ENCODE results near the gene EPS8.

The EPS8 gene

DNA sequence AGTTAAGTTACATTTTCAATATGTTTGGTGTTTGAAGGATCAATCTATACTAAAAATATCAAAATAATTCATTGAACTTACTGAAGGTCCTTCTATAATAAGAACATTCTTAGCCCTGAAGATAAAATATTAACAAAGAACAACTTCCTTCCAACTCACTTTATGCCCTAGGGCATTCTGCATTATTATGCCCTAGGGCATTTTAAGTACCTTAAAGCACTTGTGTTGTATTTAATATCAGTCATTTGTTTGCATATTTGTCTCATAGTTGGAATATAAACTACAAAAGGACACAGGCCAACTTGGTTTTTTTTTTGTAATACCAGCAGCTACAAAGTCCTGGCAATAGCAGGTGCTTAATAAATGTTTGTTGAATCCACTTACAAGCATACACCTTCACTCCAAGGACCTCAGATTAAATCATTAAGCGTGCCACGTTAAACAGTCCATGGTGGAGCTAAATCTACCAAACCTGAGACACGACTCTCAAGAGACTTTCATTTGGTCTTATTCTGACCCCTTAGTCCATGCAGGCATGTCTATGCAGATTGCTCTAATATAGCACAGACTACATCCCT lies 50.7 kb downstream of the EPS8 start:
- no peak overlapping the region for H3K27ac ChIP-seq
- TF ChIP-seq, protein P1, sequence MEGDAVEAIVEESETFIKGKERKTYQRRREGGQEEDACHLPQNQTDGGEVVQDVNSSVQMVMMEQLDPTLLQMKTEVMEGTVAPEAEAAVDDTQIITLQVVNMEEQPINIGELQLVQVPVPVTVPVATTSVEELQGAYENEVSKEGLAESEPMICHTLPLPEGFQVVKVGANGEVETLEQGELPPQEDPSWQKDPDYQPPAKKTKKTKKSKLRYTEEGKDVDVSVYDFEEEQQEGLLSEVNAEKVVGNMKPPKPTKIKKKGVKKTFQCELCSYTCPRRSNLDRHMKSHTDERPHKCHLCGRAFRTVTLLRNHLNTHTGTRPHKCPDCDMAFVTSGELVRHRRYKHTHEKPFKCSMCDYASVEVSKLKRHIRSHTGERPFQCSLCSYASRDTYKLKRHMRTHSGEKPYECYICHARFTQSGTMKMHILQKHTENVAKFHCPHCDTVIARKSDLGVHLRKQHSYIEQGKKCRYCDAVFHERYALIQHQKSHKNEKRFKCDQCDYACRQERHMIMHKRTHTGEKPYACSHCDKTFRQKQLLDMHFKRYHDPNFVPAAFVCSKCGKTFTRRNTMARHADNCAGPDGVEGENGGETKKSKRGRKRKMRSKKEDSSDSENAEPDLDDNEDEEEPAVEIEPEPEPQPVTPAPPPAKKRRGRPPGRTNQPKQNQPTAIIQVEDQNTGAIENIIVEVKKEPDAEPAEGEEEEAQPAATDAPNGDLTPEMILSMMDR (conservative IDR thresholded peaks at IDR 0.05): no peak
- TF ChIP-seq ZFX (IDR thresholded peaks at IDR 0.05): no peak

DNA sequence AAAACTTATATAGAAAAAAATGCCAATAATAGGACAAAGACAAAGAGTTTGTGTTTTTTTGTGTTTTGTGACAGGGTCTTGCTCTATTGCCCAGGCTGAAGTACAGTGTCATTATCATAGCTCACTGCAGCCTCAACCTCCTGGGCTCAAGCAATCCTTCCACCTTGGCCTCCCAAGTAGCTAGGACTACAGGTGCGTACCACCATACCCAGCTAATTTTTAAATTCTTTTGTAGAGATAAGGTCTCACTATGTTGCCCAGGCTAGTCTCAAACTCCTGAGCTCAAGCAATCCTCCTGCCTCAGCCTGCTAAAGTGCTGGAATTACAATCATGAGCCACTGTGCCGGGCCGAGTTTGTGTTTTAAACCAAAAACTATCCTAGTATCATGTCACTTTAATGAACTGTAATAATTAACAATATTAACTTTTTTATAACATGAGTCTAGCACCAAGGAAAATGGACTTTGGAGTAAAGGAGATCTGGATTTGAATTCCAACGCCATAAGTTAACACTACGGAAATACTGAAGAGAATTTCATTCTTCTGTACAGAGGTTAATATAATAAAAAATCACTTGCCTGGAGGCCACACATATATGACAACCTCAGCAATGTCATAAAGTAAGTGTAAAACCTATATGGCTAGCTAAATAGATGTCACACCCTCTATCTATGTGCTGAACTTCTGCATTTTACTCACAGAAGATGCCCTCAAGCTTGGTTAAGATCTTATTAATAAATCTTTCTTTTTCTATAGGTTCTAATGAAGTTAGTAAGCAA lies 53.2 kb downstream of the EPS8 start:
- no peak for TF ChIP-seq ZFX (IDR thresholded peaks at IDR 0.05)
- TF ChIP-seq, protein P1 (conservative IDR thresholded peaks at IDR 0.05): no peak
- no peak overlapping the region for H3K27ac ChIP-seq

DNA sequence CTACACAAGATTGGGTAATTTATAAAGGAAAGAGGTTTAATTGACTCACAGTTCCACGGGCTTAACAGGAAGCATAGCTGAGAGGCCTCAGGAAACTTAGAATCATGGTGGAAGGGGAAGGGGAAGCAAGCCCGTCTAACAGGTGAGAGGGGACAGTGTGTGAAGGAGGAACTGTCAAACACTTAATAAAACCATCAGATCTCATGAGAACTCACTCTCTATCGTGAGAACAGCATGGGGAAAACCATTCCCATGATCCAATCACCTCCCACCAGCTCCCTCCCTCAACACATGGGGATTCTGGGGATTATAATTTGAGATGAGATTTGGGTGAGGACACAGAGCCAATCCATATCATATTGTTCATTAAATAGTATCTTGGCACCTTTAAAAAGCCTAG lies 56.1 kb downstream of the EPS8 start:
- H3K27ac ChIP-seq: no peak overlapping the region
- no peak for TF ChIP-seq ZFX (IDR thresholded peaks at IDR 0.05)
- TF ChIP-seq, protein P1 (conservative IDR thresholded peaks at IDR 0.05): no peak

DNA sequence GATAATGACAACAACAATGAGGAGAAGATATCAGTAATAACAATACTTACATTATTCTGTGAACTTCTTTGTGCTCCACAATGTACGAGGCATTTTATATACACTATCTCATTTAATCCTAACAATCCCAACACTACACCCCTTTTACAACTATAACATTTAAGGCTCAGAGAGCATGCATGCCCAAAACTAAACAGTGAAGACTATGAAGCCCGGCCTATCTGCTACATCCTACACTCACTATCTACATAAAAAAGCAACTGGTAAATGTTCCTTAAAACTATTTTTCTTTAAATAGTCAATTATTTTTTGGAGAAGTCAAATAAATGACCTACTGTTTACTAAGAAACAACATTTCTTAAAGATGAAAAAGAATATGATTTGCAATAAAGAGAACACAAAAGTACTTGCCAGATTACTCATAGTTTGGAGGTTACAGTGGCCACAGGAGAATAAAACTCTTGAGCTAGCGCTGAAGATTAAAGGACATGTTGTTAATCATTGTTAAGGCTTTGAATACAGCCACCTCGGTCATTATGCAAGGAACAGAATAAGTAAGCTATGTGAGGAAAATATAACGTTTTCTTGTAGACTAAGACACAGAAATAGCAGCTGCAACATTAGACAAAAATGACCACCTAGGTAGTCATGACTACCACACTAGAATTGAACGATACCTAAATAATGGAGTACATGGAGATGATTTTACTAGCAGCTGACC lies 56.7 kb downstream of the EPS8 start:
- H3K27ac ChIP-seq: no peak overlapping the region
- no peak for TF ChIP-seq ZFX (IDR thresholded peaks at IDR 0.05)
- TF ChIP-seq, protein P1 (conservative IDR thresholded peaks at IDR 0.05): no peak

DNA sequence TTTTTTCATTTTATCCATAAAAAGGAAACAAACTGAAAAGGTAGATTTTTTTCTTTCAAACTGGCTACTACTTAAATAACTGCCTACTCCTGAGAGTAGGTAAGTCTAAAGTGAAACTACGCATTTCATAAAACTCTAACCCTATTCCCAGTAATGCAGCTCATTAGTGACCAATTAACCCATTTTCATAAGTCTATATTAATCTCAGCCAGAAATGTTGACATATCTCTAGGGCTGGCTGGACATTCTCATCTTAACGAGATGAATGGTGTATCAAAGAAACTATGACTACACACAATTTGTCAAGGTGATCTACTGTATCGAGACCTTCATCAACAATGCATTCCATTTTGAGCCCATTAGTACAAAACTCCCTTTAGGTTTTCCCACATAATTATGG lies 57.2 kb downstream of the EPS8 start:
- TF ChIP-seq, protein P1 (conservative IDR thresholded peaks at IDR 0.05): no peak
- TF ChIP-seq ZFX (IDR thresholded peaks at IDR 0.05): no peak

DNA sequence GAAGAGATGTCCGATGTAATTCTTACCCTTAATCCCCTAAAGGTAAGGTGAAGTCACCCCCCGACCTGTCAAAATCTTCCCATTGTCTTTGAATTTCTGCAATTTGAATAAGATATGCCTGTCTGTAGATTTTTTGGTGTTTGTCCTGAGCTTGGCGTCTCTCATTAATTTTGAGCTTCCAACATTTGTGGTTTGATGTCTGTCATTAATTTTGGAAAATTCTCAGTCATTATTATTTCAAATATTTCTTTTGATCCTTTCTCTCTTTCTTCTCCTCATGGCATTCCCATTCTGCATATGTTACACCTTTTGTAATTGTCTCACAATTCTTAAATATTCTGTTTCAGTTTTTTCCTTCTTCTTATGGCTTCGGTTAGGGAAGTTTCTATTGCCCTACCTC lies 60.1 kb downstream of the EPS8 start:
- TF ChIP-seq, protein P1 (conservative IDR thresholded peaks at IDR 0.05): no peak
- no peak for TF ChIP-seq ZFX (IDR thresholded peaks at IDR 0.05)
- H3K27ac ChIP-seq: no peak overlapping the region

More for the DNA sequence above, 57.2 kb downstream of the EPS8 start:
- no peak overlapping the region for H3K27ac ChIP-seq

DNA sequence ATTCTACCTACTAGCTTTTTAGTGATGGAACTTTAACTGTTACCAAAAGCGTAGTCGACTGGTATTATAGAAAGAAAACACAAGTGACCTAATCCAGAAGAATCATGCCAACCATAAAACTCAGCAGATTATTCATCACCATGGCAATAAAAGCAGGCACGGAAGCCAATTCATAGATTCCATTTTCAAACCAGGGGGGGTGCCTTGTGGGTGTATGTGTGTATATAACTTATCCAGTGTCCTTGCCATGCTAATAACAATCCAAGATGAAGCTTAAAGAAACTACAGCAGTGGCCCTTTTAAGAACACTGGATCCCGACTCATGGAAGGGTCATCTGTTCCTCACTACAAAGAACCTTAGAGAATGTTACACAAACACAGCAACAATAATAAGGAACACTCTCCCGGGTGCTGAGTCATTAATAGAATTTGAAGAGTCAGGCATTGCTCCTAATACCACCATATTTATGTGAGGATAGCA lies 61.0 kb downstream of the EPS8 start:
- H3K27ac ChIP-seq: no peak overlapping the region
- no peak for TF ChIP-seq ZFX (IDR thresholded peaks at IDR 0.05)
- TF ChIP-seq, protein P1 (conservative IDR thresholded peaks at IDR 0.05): no peak

All from C4-2B (cell line).